Stimulated activated CD8-positive, alpha-beta memory T cell treated with anti-CD3 and anti-CD28 coated beads, Interleukin-12 subunit alpha, Interleukin-12 subunit beta, amount 100 ng/mL, for 24 hours (primary cell): Measurements from ENCODE around the gene ATP9B.

Experiments used
- DNase-seq: peaks from one replicate; pipeline ENCODE4 v3.0.0-alpha.2; 2020; ENCODE audit errors: extremely low read depth

The ATP9B gene

GRCh38 chr18:79379931-79380815, 311.0 kb downstream of the ATP9B start:
- DNase-seq: no peak

- DNase-seq: no peak
These were observed 311.9 kb downstream of the ATP9B start for GRCh38 chr18:79380816-79381806.

- DNase-seq: no peak
These were observed 312.7 kb downstream of the ATP9B start for GRCh38 chr18:79381811-79382311.

- no peak for DNase-seq
These were observed 313.6 kb downstream of the ATP9B start for GRCh38 chr18:79382681-79383387.

- DNase-seq: no peak
These were observed 314.3 kb downstream of the ATP9B start for GRCh38 chr18:79383388-79384056.

GRCh38 chr18:79384151-79384807, 315.1 kb downstream of the ATP9B start:
- no peak for DNase-seq

- no peak for DNase-seq
These were observed 315.6 kb downstream of the ATP9B start for GRCh38 chr18:79384834-79385233.

- no peak for DNase-seq
These were observed 316.1 kb downstream of the ATP9B start for GRCh38 chr18:79385326-79385707.

- no peak for DNase-seq
These were observed 316.6 kb downstream of the ATP9B start for GRCh38 chr18:79385708-79386341.

GRCh38 chr18:79386547-79386946, 317.4 kb downstream of the ATP9B start:
- no peak for DNase-seq

- DNase-seq: no peak
These were observed 318.0 kb downstream of the ATP9B start for GRCh38 chr18:79387214-79387613.

- no peak for DNase-seq
These were observed 318.4 kb downstream of the ATP9B start for GRCh38 chr18:79387615-79388014.

GRCh38 chr18:79388043-79388442, 318.8 kb downstream of the ATP9B start:
- no peak for DNase-seq

- no peak for DNase-seq
These were observed 320.5 kb downstream of the ATP9B start for GRCh38 chr18:79389689-79390088.

- no peak for DNase-seq
These were observed 323.0 kb downstream of the ATP9B start for GRCh38 chr18:79392226-79392625.

GRCh38 chr18:79393181-79393634, 324.0 kb downstream of the ATP9B start:
- no peak for DNase-seq

GRCh38 chr18:79393635-79394533, 324.7 kb downstream of the ATP9B start:
- no peak for DNase-seq

GRCh38 chr18:79394534-79395307, 325.5 kb downstream of the ATP9B start:
- no peak for DNase-seq
